Measurements from ENCODE around the gene IRGC. TPM values are rescaled to one million over a fixed set of nuclear protein-coding genes. Genes with fewer than 3 reads are reported as not detected.

The IRGC gene
- total and polyA plus RNA-seq, 9 of the 15 experiments (the other 6 are each of a cell fraction or from before 2014, with no cell fraction given), result not detected

GRCh38 chr19:43682824-43683661 lies 32.8 kb upstream of the IRGC start (continued):
- TF ChIP-seq THRB (CRISPR knock-in tag; conservative IDR thresholded peaks at IDR 0.05) (no peak), SMARCB1 (IDR thresholded peaks at IDR 0.05; ENCODE audit: insufficient read length, low read depth) (no peak), HMGN3 (IDR thresholded peaks at IDR 0.05; ENCODE audit: borderline replicate concordance, extremely low read depth, insufficient read length, low read depth, low read length) (no peak), PYGO2 (tag; IDR thresholded peaks at IDR 0.05) (no peak), NUFIP1 (IDR thresholded peaks at IDR 0.05; ENCODE audit: partially characterized antibody) (no peak), NCOR1 (IDR thresholded peaks at IDR 0.05) (no peak), ADNP (tag; IDR thresholded peaks at IDR 0.05) (no peak), E2F8 (IDR thresholded peaks at IDR 0.05; ENCODE audit: low read depth, partially characterized antibody) (no peak), NFATC3 (IDR thresholded peaks at IDR 0.05) (no peak), ZNF165 (CRISPR knock-in tag; IDR thresholded peaks at IDR 0.05; ENCODE audit: borderline replicate concordance) (no peak), GABPB2 (CRISPR knock-in tag; conservative IDR thresholded peaks at IDR 0.05) (no peak), ZNF512 (tag; IDR thresholded peaks at IDR 0.05) (no peak), ZNF175 (CRISPR knock-in tag; IDR thresholded peaks at IDR 0.05; ENCODE audit: low read depth) (no peak), ZBTB8A (IDR thresholded peaks at IDR 0.05; ENCODE audit: partially characterized antibody) (no peak), CC2D1A (IDR thresholded peaks at IDR 0.05) (no peak), FOS (IDR thresholded peaks at IDR 0.05; ENCODE audit: extremely low read depth, insufficient read length) (no peak), SRF (CRISPR knock-in tag; IDR thresholded peaks at IDR 0.05) (no peak)

Measured in K562 (cell line).